ENCODE data around the gene IRF2BP2.

- TF ChIP-seq CTCF (conservative IDR thresholded peaks at IDR 0.05; ENCODE audit: low read depth, low read length), result no peak
- no peak for TF ChIP-seq EZH2phosphoT487 (IDR thresholded peaks at IDR 0.05; ENCODE audit: borderline replicate concordance, low read length)
- no peak for TF ChIP-seq EZH2 (IDR thresholded peaks at IDR 0.05; ENCODE audit: low read length, unreplicated experiment)
These were observed 27.2 kb downstream of the IRF2BP2 start for GRCh38 chr1:234582681-234583301.

Measured in PC-3 (cell line).